ENCODE results near the gene LSMEM2. TPM values are rescaled to one million over a fixed set of nuclear protein-coding genes. Genes with fewer than 3 reads are reported as not detected.
A peak's percentile ranks its signal among the peaks of the same experiment; 100 is the strongest.
"Not testable (repeated sequence)": the region's sequence is repeated elsewhere in the genome, so short reads cannot be mapped to it uniquely, and the experiment has no call there.

The LSMEM2 gene
- total RNA-seq, 1 donor from 2014 or later: not detected

GRCh38 chr3:50245251-50245745 is 33.6 kb upstream of the LSMEM2 start:
- DNase-seq (ENCODE audit: extremely low read depth, low read depth, low spot score): no peak

GRCh38 chr3:50245831-50246516 is 32.9 kb upstream of the LSMEM2 start:
- DNase-seq (ENCODE audit: extremely low read depth, low read depth, low spot score): no peak

GRCh38 chr3:50246517-50246954 is 32.4 kb upstream of the LSMEM2 start:
- no peak for DNase-seq (ENCODE audit: extremely low read depth, low read depth, low spot score)

GRCh38 chr3:50248387-50248786 is 30.5 kb upstream of the LSMEM2 start:
- no peak for DNase-seq (ENCODE audit: extremely low read depth, low read depth, low spot score)

- no peak for DNase-seq (ENCODE audit: extremely low read depth, low read depth, low spot score)
Observed at GRCh38 chr3:50249457-50249856, 29.4 kb upstream of the LSMEM2 start.

GRCh38 chr3:50250514-50250913 is 28.4 kb upstream of the LSMEM2 start:
- DNase-seq (ENCODE audit: extremely low read depth, low read depth, low spot score): no peak

- no peak for DNase-seq (ENCODE audit: extremely low read depth, low read depth, low spot score)
Observed at GRCh38 chr3:50251220-50251619, 27.7 kb upstream of the LSMEM2 start.

GRCh38 chr3:50254577-50255250 is 24.2 kb upstream of the LSMEM2 start:
- DNase-seq (ENCODE audit: extremely low read depth, low read depth, low spot score): peak; percentile 82

GRCh38 chr3:50255251-50255615 is 23.7 kb upstream of the LSMEM2 start:
- no peak for DNase-seq (ENCODE audit: extremely low read depth, low read depth, low spot score)

GRCh38 chr3:50256978-50257890 is 21.7 kb upstream of the LSMEM2 start:
- DNase-seq (ENCODE audit: extremely low read depth, low read depth, low spot score): no peak

GRCh38 chr3:50258029-50258680 is 20.7 kb upstream of the LSMEM2 start:
- no peak for DNase-seq (ENCODE audit: extremely low read depth, low read depth, low spot score)

GRCh38 chr3:50258979-50259378 is 19.9 kb upstream of the LSMEM2 start:
- no peak for DNase-seq (ENCODE audit: extremely low read depth, low read depth, low spot score)

- no peak for DNase-seq (ENCODE audit: extremely low read depth, low read depth, low spot score)
Observed at GRCh38 chr3:50259432-50260026, 19.4 kb upstream of the LSMEM2 start.

- no peak for DNase-seq (ENCODE audit: extremely low read depth, low read depth, low spot score)
Observed at GRCh38 chr3:50260027-50260941, 18.6 kb upstream of the LSMEM2 start.

- DNase-seq (ENCODE audit: extremely low read depth, low read depth, low spot score): no peak
Observed at GRCh38 chr3:50260942-50261441, 17.9 kb upstream of the LSMEM2 start.

- DNase-seq (ENCODE audit: extremely low read depth, low read depth, low spot score): no peak
Observed at GRCh38 chr3:50261505-50261904, 17.4 kb upstream of the LSMEM2 start.

- not testable (repeated sequence) for DNase-seq (ENCODE audit: extremely low read depth, low read depth, low spot score)
Observed at GRCh38 chr3:50262200-50262599, 16.7 kb upstream of the LSMEM2 start.

- DNase-seq (ENCODE audit: extremely low read depth, low read depth, low spot score): no peak
Observed at GRCh38 chr3:50262778-50263177, 16.1 kb upstream of the LSMEM2 start.

Measured in glomerular endothelial cell (primary cell).